ENCODE measurements around the gene NUDT14.

DNA sequence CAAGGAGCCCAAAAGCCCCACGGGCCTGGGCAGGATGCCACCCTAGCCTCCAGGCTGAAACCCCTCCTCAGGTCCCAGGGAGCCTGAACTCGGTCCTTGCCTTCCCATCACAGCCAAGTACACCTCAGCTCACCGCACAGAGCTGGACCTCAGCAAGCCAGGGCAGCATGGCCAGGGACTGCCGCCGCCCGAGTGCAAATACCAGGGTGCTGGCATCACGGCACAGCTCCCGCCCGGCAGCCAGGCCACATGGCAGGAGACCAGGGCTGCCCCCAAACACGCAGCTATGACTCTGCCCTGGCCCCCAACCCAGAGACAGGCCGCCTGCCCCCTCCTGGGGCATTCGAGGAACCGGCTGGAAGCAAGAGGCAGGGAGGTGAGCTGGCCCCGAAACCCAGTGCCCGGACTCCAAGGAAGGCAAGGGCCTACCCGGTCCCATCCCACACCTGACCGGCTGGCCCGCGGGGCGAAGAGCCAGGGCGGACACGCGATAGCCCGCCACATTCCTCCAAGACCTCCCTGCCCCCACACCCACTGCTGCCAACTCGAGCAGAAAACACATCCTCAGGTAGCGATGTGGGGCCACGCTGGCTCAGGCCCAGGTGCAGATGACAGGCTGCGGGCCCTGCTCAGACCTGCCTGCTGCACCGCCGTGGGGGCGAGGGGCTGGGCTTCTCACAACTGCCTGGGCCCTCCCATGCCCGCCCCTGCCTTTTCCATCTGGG lies 15.2 kb downstream of the NUDT14 start:
- TF ChIP-seq POLR2A (IDR thresholded peaks at IDR 0.05) (no peak), EP300 (IDR thresholded peaks at IDR 0.05) (no peak)
- TF ChIP-seq, protein P1, sequence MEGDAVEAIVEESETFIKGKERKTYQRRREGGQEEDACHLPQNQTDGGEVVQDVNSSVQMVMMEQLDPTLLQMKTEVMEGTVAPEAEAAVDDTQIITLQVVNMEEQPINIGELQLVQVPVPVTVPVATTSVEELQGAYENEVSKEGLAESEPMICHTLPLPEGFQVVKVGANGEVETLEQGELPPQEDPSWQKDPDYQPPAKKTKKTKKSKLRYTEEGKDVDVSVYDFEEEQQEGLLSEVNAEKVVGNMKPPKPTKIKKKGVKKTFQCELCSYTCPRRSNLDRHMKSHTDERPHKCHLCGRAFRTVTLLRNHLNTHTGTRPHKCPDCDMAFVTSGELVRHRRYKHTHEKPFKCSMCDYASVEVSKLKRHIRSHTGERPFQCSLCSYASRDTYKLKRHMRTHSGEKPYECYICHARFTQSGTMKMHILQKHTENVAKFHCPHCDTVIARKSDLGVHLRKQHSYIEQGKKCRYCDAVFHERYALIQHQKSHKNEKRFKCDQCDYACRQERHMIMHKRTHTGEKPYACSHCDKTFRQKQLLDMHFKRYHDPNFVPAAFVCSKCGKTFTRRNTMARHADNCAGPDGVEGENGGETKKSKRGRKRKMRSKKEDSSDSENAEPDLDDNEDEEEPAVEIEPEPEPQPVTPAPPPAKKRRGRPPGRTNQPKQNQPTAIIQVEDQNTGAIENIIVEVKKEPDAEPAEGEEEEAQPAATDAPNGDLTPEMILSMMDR (IDR thresholded peaks at IDR 0.05): no peak

Measured in tibial nerve (tissue), 4 donors.